GM19324 (cell line): ENCODE results near the gene SNCAIP.

Source experiments
- ATAC-seq: cut with Tn5 transposase; IDR thresholded peaks from one replicate; pipeline ENCODE4 v1.9.1; 2021; ENCODE audit warnings: mild to moderate bottlenecking, moderate library complexity; ENCODE audit not compliant: unreplicated experiment, low FRiP score

Gene SNCAIP

DNA sequence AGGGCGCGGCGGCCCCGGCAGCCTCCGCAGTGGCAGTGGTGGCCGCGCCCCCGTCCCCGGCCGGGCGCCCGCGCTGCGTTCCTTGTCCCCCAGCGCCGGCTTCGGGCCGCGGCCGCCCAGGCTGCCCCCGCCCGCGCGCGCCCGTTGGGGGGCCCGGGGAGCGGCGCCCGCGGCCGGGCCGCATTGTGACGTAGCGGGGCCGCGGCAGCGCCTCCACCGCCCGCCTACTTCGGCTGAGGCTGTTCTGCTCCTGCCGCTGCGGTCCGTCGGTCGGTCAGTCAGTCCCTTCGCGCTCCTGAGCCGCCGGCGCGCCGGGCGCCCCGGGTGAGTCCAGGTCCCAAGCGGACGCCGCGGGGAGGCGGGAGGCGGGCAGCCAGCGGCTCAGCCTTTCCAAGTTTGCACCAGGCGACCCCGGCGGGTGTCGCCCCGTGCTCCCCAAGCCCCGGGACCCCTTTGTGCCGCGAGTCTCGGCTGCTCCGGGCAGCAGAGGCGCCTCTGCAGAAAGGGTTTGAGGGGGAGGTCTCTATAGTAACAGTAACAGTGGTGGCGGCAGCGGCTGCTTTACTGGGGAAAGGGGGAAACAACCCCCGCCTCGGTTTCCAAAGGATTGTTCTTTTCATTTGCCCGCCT, at the start of gene SNCAIP:
Gene SNCAIP (plus strand): TSS at position 277 of the 630 bp plus-strand sequence. CDS start 78,898 bp downstream, outside the sequence.
- ATAC-seq: no peak

- ATAC-seq: no peak
Observed at GRCh38 chr5:122263352-122264030, 48.5 kb upstream of the SNCAIP start.

DNA sequence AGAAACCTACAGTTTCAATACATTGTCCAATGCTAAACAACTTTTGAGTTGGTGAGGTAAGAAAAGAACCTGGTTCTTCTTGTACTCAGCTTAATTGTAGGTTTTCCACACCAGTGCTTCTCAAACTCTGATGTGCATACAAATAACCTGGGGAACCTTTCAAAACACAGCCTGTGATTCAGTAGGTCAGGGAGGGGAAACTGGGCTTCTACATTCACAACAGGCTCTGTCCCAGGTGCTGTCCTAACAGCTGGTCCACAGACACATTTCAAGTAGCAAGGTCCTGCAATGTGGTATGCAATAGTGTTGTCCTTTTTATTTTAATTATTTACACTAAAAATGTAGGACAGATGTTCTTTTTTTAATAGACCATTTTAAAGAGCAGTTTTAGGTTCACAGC, 47.4 kb upstream of the SNCAIP start:
- ATAC-seq: no peak

- ATAC-seq: no peak
Observed at GRCh38 chr5:122267185-122267584, 44.9 kb upstream of the SNCAIP start.

DNA sequence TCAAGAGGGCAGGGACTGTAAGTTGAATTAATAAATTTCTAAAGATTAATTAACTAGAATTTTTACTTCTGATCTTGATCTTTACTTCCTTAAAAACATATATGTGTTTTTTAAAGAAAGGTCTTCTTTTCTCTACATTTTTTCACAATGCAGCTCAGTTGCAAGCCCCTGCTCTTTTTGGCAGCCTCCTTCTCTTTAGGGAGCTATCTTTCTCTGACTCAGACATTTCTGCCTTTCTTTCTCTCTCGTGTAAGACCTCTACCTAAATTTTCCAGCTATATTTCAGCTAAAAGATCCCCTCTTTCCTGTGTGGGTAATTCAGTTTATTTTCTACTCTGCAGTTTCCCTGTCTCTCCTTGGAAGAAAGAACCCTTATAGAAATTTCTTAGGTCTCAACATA, 38.3 kb upstream of the SNCAIP start:
- no peak for ATAC-seq

DNA sequence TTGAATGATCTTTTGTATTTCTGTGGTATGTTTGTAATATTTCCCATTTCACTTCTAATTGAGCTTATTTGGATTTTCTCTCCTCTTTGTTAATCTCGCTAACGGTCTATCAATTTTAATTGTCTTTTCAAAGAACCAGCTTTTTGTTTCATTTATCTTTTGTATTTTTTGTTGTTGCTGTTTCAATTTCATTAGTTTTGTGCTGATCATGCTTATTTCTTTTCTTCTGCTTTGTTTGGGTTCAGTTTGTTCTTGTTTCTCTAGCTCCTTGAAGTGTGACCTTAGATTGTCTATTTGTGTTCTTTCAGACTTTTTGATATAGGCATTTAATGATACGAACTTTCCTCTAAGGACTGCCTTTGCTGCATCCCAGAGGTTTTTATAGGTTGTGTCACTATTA, 28.4 kb upstream of the SNCAIP start:
- no peak for ATAC-seq

- ATAC-seq: no peak
Observed at GRCh38 chr5:122286541-122286940, 25.5 kb upstream of the SNCAIP start.

DNA sequence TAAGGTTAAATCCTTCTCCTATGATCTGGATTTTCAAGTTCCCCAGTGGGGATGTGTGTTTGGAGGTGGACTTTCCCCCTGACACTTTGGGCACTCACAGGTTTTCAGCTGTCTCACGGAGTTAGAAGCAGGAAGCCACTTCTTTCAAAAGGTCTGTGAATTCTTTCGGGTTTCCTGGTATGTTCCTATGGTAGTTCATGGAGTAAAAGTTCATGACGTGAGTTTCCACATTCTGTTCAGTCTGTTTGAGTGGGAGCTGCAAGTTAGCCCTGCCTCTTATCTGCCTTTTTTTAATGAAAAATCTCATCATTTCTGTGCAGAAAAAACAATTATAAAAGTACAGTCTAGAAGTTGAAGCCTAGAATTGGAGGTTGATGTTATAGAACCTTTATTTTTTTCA, 24.9 kb upstream of the SNCAIP start:
- ATAC-seq: no peak

GRCh38 chr5:122291000-122291901, 20.8 kb upstream of the SNCAIP start:
- ATAC-seq: no peak

GRCh38 chr5:122292332-122292731, 19.7 kb upstream of the SNCAIP start:
- no peak for ATAC-seq

GRCh38 chr5:122295138-122295537, 16.9 kb upstream of the SNCAIP start:
- no peak for ATAC-seq

DNA sequence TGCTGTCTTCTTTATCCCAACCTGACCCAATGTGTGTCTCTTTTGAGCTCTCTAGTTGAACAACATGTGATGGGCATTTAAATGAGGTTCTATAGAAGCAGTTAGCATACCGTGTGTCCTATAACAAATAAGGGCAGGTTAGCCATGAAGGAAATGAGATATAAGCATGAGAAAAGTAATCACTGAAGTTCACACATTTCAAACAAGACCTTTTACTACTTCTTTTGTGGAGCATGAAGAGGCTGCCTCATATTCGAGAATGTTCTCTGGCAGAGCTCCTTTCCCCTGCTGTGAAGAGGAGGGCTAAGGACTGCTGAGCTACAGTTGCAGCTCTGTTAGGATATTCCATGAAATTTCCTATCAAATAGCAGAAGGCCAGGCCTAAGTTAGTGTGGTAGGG, 15.2 kb upstream of the SNCAIP start:
- ATAC-seq: no peak

GRCh38 chr5:122297587-122298298, 14.3 kb upstream of the SNCAIP start:
- peak; percentile 77 for ATAC-seq

- ATAC-seq: no peak
Observed at GRCh38 chr5:122300374-122300773, 11.7 kb upstream of the SNCAIP start.

DNA sequence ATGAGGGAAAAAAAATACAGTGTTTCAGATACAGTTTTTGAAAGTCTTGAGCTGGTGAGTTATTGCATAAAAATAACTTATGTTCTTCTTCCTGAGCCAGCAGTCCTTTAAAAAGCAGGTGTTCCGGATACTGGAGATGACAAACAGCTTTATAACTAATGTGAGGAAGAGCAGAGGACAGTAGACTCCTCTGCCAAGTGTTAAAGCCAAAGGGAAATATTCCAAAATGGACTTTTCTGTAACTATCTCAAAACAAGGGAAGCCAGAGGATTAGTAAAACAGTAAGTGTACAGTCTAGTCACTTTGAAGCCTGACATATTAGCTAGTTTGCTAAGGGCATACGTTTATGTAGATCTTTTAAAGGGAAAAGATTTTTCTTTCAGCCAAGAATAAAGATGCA, 11.0 kb upstream of the SNCAIP start:
- ATAC-seq: no peak

DNA sequence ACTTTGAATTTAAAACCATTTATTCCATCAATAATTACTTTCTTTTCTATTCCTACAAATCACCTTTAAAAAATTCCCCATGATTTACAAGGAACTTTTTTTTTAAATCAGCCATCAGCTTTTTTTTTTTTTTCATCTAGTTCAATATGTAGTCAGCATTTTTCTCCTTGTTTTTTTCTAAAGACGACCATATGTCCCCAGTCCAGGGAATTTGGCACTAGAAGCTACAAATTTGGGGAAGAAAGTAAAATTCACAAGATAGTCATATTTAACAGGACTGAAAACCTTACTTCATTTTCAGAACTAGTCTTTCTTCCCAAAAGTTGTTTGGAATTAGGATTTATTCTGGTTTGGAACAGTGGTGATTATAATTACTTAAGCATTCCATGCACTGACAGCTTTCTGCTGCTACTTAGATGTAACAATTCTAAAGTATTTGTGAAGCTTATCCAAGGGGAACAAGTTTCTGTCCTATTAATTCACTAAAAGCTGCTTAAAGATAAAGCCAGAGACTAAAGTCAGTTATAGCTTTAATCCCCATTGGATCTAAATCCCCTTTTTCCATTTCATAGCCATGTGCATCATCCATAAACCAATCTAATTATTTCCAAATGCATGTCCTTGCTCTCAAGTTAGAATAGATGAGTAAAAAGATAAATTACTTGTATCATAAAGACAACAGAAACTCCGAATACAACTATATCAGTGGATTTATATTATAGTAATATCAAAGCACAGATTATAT, 7.4 kb upstream of the SNCAIP start:
- no peak for ATAC-seq

- ATAC-seq: no peak
Observed at GRCh38 chr5:122306461-122306860, 5.6 kb upstream of the SNCAIP start.

DNA sequence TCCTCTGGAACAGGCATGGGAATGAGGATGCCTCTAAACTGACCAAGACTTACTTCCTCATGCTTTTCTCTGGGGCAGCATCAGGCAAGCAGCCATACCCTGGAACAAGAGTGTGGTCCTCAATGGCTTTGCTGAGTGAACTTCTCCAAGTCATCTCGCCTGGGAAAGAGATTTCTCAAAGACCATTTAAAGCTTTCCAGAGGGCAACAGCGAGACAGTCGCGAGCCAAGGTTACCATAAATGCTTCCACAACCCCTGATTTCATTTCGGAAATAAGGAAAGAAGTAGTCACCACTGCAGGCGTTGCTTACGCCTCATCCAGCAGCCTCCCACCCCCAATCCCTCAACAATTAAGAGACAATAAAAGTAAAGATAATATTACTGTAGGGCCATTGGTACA, 1.1 kb upstream of the SNCAIP start:
- ATAC-seq: no peak

GRCh38 chr5:122311497-122311960, 508 bp upstream of the SNCAIP start:
- ATAC-seq: no peak
